Fibroblast of lung (primary cell): Measurements from ENCODE around the gene PKP3. TPM values are rescaled to one million over a fixed set of nuclear protein-coding genes. Genes with fewer than 3 reads are reported as not detected.

Source experiments
- DNase-seq, 2 donors: peaks; one replicate each; pipeline versions ENCODE4 v3.0.0 to v3.0.0-alpha.2; 2010; ENCODE audit warnings: low read depth in 2 of 2
- H2AFZ ChIP-seq: 2 replicates; pipeline ENCODE4 v1.5.1; 2012; ENCODE audit warnings: low read length, control low read depth, inconsistent platforms
- H3K27ac ChIP-seq: 2 replicates; pipeline ENCODE4 v1.5.1; 2011; ENCODE audit warnings: low read length, control low read depth; ENCODE audit not compliant: insufficient read depth
- H3K27me3 ChIP-seq: 2 replicates; pipeline ENCODE4 v1.5.1; 2011; ENCODE audit warnings: mild to moderate bottlenecking, low read length; ENCODE audit not compliant: control insufficient read depth, insufficient read depth
- H3K36me3 ChIP-seq: 2 replicates; pipeline ENCODE4 v1.5.1; 2011; ENCODE audit warnings: low read length; ENCODE audit not compliant: control insufficient read depth, insufficient read depth
- H3K4me1 ChIP-seq: 2 replicates; pipeline ENCODE4 v1.5.1; 2011; ENCODE audit warnings: low read length; ENCODE audit not compliant: control insufficient read depth, insufficient read depth; ENCODE audit errors: extremely low read depth
- H3K4me2 ChIP-seq: 2 replicates; pipeline ENCODE4 v1.5.1; 2011; ENCODE audit warnings: low read length, control low read depth; ENCODE audit not compliant: insufficient read depth; ENCODE audit errors: extremely low read depth
- H3K4me3 ChIP-seq, 4 experiments: fragments of 200-600 bp in 1 of 4; sonication (generic) in 1 of 4; replicated peaks in 1 of 4; 2 replicates each; pipeline ENCODE4 v1.5.1; 2011 to 2016; ENCODE audit warnings: low read length in 4 of 4, low read depth in 3 of 4, mild to moderate bottlenecking in 3 of 4, control low read depth in 2 of 4, inconsistent platforms in 1 of 4, mixed read lengths in 1 of 4; ENCODE audit not compliant: insufficient read depth in 1 of 4; ENCODE audit errors: control extremely low read depth in 1 of 4
- H3K79me2 ChIP-seq: 2 replicates; pipeline ENCODE4 v1.5.1; 2012; ENCODE audit warnings: mild to moderate bottlenecking, low read length, inconsistent platforms; ENCODE audit not compliant: control insufficient read depth, insufficient read depth
- H3K9ac ChIP-seq: 2 replicates; pipeline ENCODE4 v1.5.1; 2011; ENCODE audit warnings: mild to moderate bottlenecking, low read length, control low read depth; ENCODE audit not compliant: insufficient read depth
- H3K9me3 ChIP-seq: 2 replicates; pipeline ENCODE4 v1.5.1; 2012; ENCODE audit warnings: low read depth, low read length; ENCODE audit not compliant: control insufficient read depth, insufficient read depth
- H4K20me1 ChIP-seq: 2 replicates; pipeline ENCODE4 v1.5.1; 2011; ENCODE audit warnings: low read length; ENCODE audit not compliant: control insufficient read depth, insufficient read depth; ENCODE audit errors: extremely low read depth
- CTCF ChIP-seq, 2 donors: IDR thresholded peaks in 1 of 2; conservative IDR thresholded peaks in 1 of 2; 1 replicate in 1 of 2; 2 replicates in 1 of 2; pipeline ENCODE4 v1.5.1; 2011 to 2012; ENCODE audit warnings: low read length in 2 of 2, control low read depth in 1 of 2, inconsistent platforms in 1 of 2, low read depth in 1 of 2, mild to moderate bottlenecking in 1 of 2
- EZH2 ChIP-seq: IDR thresholded peaks from 2 replicates; pipeline ENCODE4 v1.5.1; 2012; ENCODE audit warnings: low read length, control low read depth, mild to moderate bottlenecking; ENCODE audit errors: missing control alignments
- polyA plus RNA-seq, 2 donors: library from polyadenylated mRNA; depleted of rRNA in 1 of 2; stranded (reverse) in 1 of 2; unstranded in 1 of 2; fragments of >200 nt; gene quantifications; 2 replicates each; pipeline ENCODE4 v1.2.1, GENCODE V29; 2011 to 2012; ENCODE audit warnings: missing spikeins in 1 of 2
- total RNA-seq: library from RNA; depleted of rRNA; stranded (reverse); fragments of >200 nt; gene quantifications from 2 replicates; pipeline ENCODE4 v1.2.1, GENCODE V29; 2014

The PKP3 gene
- total and polyA plus RNA-seq, 2 donors (not counting 1 experiment from before 2014, with no cell fraction given): 0.17 to 0.83 TPM

GRCh38 chr11:452916-453527, 59.0 kb downstream of the PKP3 start:
- Histone ChIP-seq H3K4me1 (peaks cover 2% of the 10 kb centered on the region), H3K79me2 (peaks cover 42% of the 10 kb centered on the region), H3K36me3 (peaks cover 19% of the 10 kb centered on the region), H3K9me3 (no peaks in the 10 kb centered on the region), H3K9ac (no peak overlapping the region), H2AFZ (no peak overlapping the region), H3K27ac (no peak overlapping the region), H3K27me3 (no peaks in the 10 kb centered on the region), H3K4me3 (no peak overlapping the region), H3K4me2 (no peak overlapping the region), H4K20me1 (no peaks in the 10 kb centered on the region)
- no peak for DNase-seq
- no peak for TF ChIP-seq CTCF (conservative IDR thresholded peaks at IDR 0.05 in 1 of 2, IDR thresholded peaks at IDR 0.05 in 1 of 2; ENCODE audit: low read depth in 1 of 2, low read length in 2 of 2)
- no peak for TF ChIP-seq EZH2

GRCh38 chr11:453564-453963, 59.6 kb downstream of the PKP3 start:
- Histone ChIP-seq H3K9ac (no peak overlapping the region), H3K79me2 (peaks cover 42% of the 10 kb centered on the region)

GRCh38 chr11:454043-454442, 60.0 kb downstream of the PKP3 start:
- DNase-seq: no peak
- Histone ChIP-seq H3K79me2 (peaks cover 44% of the 10 kb centered on the region), H3K4me1 (peaks cover 2% of the 10 kb centered on the region)

More at GRCh38 chr11:453564-453963, 59.6 kb downstream of the PKP3 start:
- Histone ChIP-seq H2AFZ (no peak overlapping the region), H3K4me3 (no peak overlapping the region), H3K36me3 (peaks cover 19% of the 10 kb centered on the region), H3K4me2 (no peak overlapping the region), H3K27me3 (no peaks in the 10 kb centered on the region), H3K9me3 (no peaks in the 10 kb centered on the region), H3K4me1 (peaks cover 2% of the 10 kb centered on the region), H3K27ac (no peak overlapping the region), H4K20me1 (no peaks in the 10 kb centered on the region)
- DNase-seq: no peak
- TF ChIP-seq EZH2 (no peak), CTCF (conservative IDR thresholded peaks at IDR 0.05 in 1 of 2, IDR thresholded peaks at IDR 0.05 in 1 of 2; ENCODE audit: low read depth in 1 of 2, low read length in 2 of 2) (no peak)

More at GRCh38 chr11:454043-454442, 60.0 kb downstream of the PKP3 start:
- no peak overlapping the region for H3K9ac ChIP-seq
- no peak overlapping the region for H3K4me3 ChIP-seq
- no peak overlapping the region for H3K27ac ChIP-seq
- H3K4me2 ChIP-seq: no peak overlapping the region
- no peaks in the 10 kb centered on the region for H3K27me3 ChIP-seq
- no peaks in the 10 kb centered on the region for H3K9me3 ChIP-seq
- TF ChIP-seq CTCF (conservative IDR thresholded peaks at IDR 0.05 in 1 of 2, IDR thresholded peaks at IDR 0.05 in 1 of 2; ENCODE audit: low read depth in 1 of 2, low read length in 2 of 2) (no peak), EZH2 (no peak)
- peaks cover 19% of the 10 kb centered on the region for H3K36me3 ChIP-seq
- no peak overlapping the region for H2AFZ ChIP-seq
- no peaks in the 10 kb centered on the region for H4K20me1 ChIP-seq

Other genes with a start within 250 kb of the PKP3 start
- gene SCGB1C1, start 201.1 kb upstream of the PKP3 start, total RNA-seq: not detected in 2 replicates
- not detected in 2 replicates for gene SCGB1C1, start 201.1 kb upstream of the PKP3 start, polyA plus RNA-seq
- gene BET1L, start 186.8 kb upstream of the PKP3 start, total RNA-seq: 17.2 and 21.1 TPM in 2 replicates
- 63.5 and 70.2 TPM in 2 replicates for gene BET1L, start 186.8 kb upstream of the PKP3 start, polyA plus RNA-seq
- 153 and 230 TPM in 2 replicates for gene RIC8A, start 186.5 kb upstream of the PKP3 start, total RNA-seq
- gene RIC8A, start 186.5 kb upstream of the PKP3 start, polyA plus RNA-seq: 106 and 128 TPM in 2 replicates
- gene SIRT3, start 157.9 kb upstream of the PKP3 start, total RNA-seq: 8.8 and 9.5 TPM in 2 replicates
- gene SIRT3, start 157.9 kb upstream of the PKP3 start, polyA plus RNA-seq: 10.2 and 11.0 TPM in 2 replicates
- gene PSMD13, start 157.2 kb upstream of the PKP3 start, total RNA-seq: 81.4 and 106 TPM in 2 replicates
- 147 and 178 TPM in 2 replicates for gene PSMD13, start 157.2 kb upstream of the PKP3 start, polyA plus RNA-seq
- gene NLRP6, start 115.8 kb upstream of the PKP3 start, total RNA-seq: not detected in 2 replicates
- not detected in 2 replicates for gene NLRP6, start 115.8 kb upstream of the PKP3 start, polyA plus RNA-seq
- 8.4 and 8.5 TPM in 2 replicates for gene PGGHG, start 105.1 kb upstream of the PKP3 start, total RNA-seq
- 3.1 and 4.6 TPM in 2 replicates for gene PGGHG, start 105.1 kb upstream of the PKP3 start, polyA plus RNA-seq
- 0.50 TPM in 1 of 2 replicates, not detected in the other for gene IFITM5, start 94.7 kb upstream of the PKP3 start, total RNA-seq
- not detected in 2 replicates for gene IFITM5, start 94.7 kb upstream of the PKP3 start, polyA plus RNA-seq
- gene IFITM2, start 86.4 kb upstream of the PKP3 start, total RNA-seq: 51.2 and 96.8 TPM in 2 replicates
- gene IFITM2, start 86.4 kb upstream of the PKP3 start, polyA plus RNA-seq: 434 and 714 TPM in 2 replicates
- 21.1 and 41.6 TPM in 2 replicates for gene IFITM1, start 80.2 kb upstream of the PKP3 start, total RNA-seq
- 54.9 and 93.0 TPM in 2 replicates for gene IFITM1, start 80.2 kb upstream of the PKP3 start, polyA plus RNA-seq
- 74.1 and 76.0 TPM in 2 replicates for gene IFITM3, start 73.3 kb upstream of the PKP3 start, total RNA-seq
- gene IFITM3, start 73.3 kb upstream of the PKP3 start, polyA plus RNA-seq: 482 and 876 TPM in 2 replicates
- gene B4GALNT4, start 24.7 kb upstream of the PKP3 start, total RNA-seq: 1.5 and 1.8 TPM in 2 replicates
- gene B4GALNT4, start 24.7 kb upstream of the PKP3 start, polyA plus RNA-seq: 1.4 and 3.8 TPM in 2 replicates
- 13.4 and 16.7 TPM in 2 replicates for gene SIGIRR, start 20.8 kb downstream of the PKP3 start, total RNA-seq
- 8.9 and 10.5 TPM in 2 replicates for gene SIGIRR, start 20.8 kb downstream of the PKP3 start, polyA plus RNA-seq
- gene ANO9, start 47.8 kb downstream of the PKP3 start, total RNA-seq: not detected in 2 replicates
- not detected in 2 replicates for gene ANO9, start 47.8 kb downstream of the PKP3 start, polyA plus RNA-seq
- gene PTDSS2, start 56.1 kb downstream of the PKP3 start, total RNA-seq: 31.8 and 36.7 TPM in 2 replicates
- 17.4 and 18.1 TPM in 2 replicates for gene PTDSS2, start 56.1 kb downstream of the PKP3 start, polyA plus RNA-seq
- gene RNH1, start 113.0 kb downstream of the PKP3 start, total RNA-seq: 502 and 561 TPM in 2 replicates
- 102 and 140 TPM in 2 replicates for gene RNH1, start 113.0 kb downstream of the PKP3 start, polyA plus RNA-seq
- gene HRAS, start 141.4 kb downstream of the PKP3 start, total RNA-seq: 46.7 and 58.5 TPM in 2 replicates
- gene HRAS, start 141.4 kb downstream of the PKP3 start, polyA plus RNA-seq: 51.7 and 69.3 TPM in 2 replicates
- gene LRRC56, start 143.3 kb downstream of the PKP3 start, total RNA-seq: 0.77 and 1.3 TPM in 2 replicates
- 0.26 and 0.28 TPM in 2 replicates for gene LRRC56, start 143.3 kb downstream of the PKP3 start, polyA plus RNA-seq
- gene LMNTD2, start 166.5 kb downstream of the PKP3 start, total RNA-seq: 0.17 and 0.26 TPM in 2 replicates
- 0.05 and 0.08 TPM in 2 replicates for gene LMNTD2, start 166.5 kb downstream of the PKP3 start, polyA plus RNA-seq
- 1.5 and 2.8 TPM in 2 replicates for gene RASSF7, start 166.8 kb downstream of the PKP3 start, total RNA-seq
- 1.4 and 1.6 TPM in 2 replicates for gene RASSF7, start 166.8 kb downstream of the PKP3 start, polyA plus RNA-seq
- gene PHRF1, start 182.3 kb downstream of the PKP3 start, total RNA-seq: 16.8 and 18.7 TPM in 2 replicates
- gene PHRF1, start 182.3 kb downstream of the PKP3 start, polyA plus RNA-seq: 5.9 and 9.7 TPM in 2 replicates
- gene IRF7, start 221.7 kb downstream of the PKP3 start, total RNA-seq: 9.1 and 11.3 TPM in 2 replicates
- gene IRF7, start 221.7 kb downstream of the PKP3 start, polyA plus RNA-seq: 1.3 and 1.6 TPM in 2 replicates
- gene CDHR5, start 230.7 kb downstream of the PKP3 start, total RNA-seq: not detected in 2 replicates
- gene CDHR5, start 230.7 kb downstream of the PKP3 start, polyA plus RNA-seq: not detected in 2 replicates
- not detected in 2 replicates for gene SCT, start 233.0 kb downstream of the PKP3 start, total RNA-seq
- not detected in 2 replicates for gene SCT, start 233.0 kb downstream of the PKP3 start, polyA plus RNA-seq
- gene DRD4, start 243.1 kb downstream of the PKP3 start, total RNA-seq: 0.17 TPM in 1 of 2 replicates, not detected in the other
- not detected in 2 replicates for gene DRD4, start 243.1 kb downstream of the PKP3 start, polyA plus RNA-seq